CD14-positive monocyte (primary cell): ENCODE data around the gene UNC13C. TPM values are rescaled to one million over a fixed set of nuclear protein-coding genes. Genes with fewer than 3 reads are reported as not detected.
A peak's percentile ranks its signal among the peaks of the same experiment; 100 is the strongest.

ENCODE experiments used
- DNase-seq, 3 donors: peaks; one replicate each; pipeline ENCODE4 v3.0.0-alpha.2; 2011 to 2022
- H2AFZ ChIP-seq: 2 replicates; pipeline ENCODE4 v1.6.0; 2012; ENCODE audit warnings: mild to moderate bottlenecking, low read depth, low read length, inconsistent platforms; ENCODE audit not compliant: insufficient read depth, poor library complexity, severe bottlenecking
- H3K27ac ChIP-seq, 2 donors: 1 replicate in 1 of 2; 2 replicates in 1 of 2; pipeline ENCODE4 v1.5.1; 2012 to 2013; ENCODE audit warnings: low read length in 2 of 2, control low read depth in 1 of 2, inconsistent platforms in 1 of 2, low read depth in 1 of 2, mild to moderate bottlenecking in 1 of 2
- H3K27me3 ChIP-seq, 2 donors: one replicate each; pipeline versions ENCODE4 v1.6.0 to v1.6.1; 2011 to 2013; ENCODE audit warnings: low read length in 2 of 2; ENCODE audit not compliant: control insufficient read depth in 2 of 2, insufficient read depth in 2 of 2
- H3K36me3 ChIP-seq, 2 donors: replicated peaks in 1 of 2; 1 replicate in 1 of 2; 2 replicates in 1 of 2; pipeline versions ENCODE4 v1.5.1 to v1.6.1; 2012 to 2013; ENCODE audit warnings: low read length in 2 of 2, control low read depth in 1 of 2, inconsistent platforms in 1 of 2, mild to moderate bottlenecking in 1 of 2; ENCODE audit not compliant: insufficient read depth in 2 of 2, control insufficient read depth in 1 of 2
- H3K4me1 ChIP-seq, 2 donors: 1 replicate in 1 of 2; 2 replicates in 1 of 2; pipeline versions ENCODE4 v1.5.1 to v1.6.1; 2012 to 2013; ENCODE audit warnings: low read length in 2 of 2, control low read depth in 1 of 2, inconsistent platforms in 1 of 2, mild to moderate bottlenecking in 1 of 2, moderate library complexity in 1 of 2; ENCODE audit not compliant: insufficient read depth in 2 of 2, control insufficient read depth in 1 of 2
- H3K4me2 ChIP-seq: replicated peaks from 2 replicates; pipeline ENCODE3; 2012; ENCODE audit warnings: low read length, moderate library complexity, mild to moderate bottlenecking; ENCODE audit not compliant: poor library complexity, severe bottlenecking; ENCODE audit errors: extremely low read depth
- H3K4me3 ChIP-seq, 3 experiments: fragments of 200-600 bp in 1 of 3; sonication (generic) in 1 of 3; replicated peaks in 1 of 3; 1 replicate in 2 of 3; 2 replicates in 1 of 3; pipeline ENCODE4 v1.5.1; 2011 to 2013; ENCODE audit warnings: low read length in 3 of 3, mild to moderate bottlenecking in 3 of 3, control low read depth in 2 of 3, low read depth in 2 of 3, inconsistent platforms in 1 of 3, moderate library complexity in 1 of 3
- H3K79me2 ChIP-seq: 2 replicates; pipeline ENCODE4 v1.6.0; 2012; ENCODE audit warnings: mild to moderate bottlenecking, control low read depth, inconsistent platforms, low read length, moderate library complexity; ENCODE audit not compliant: insufficient read depth
- H3K9ac ChIP-seq: 2 replicates; pipeline ENCODE4 v1.6.0; 2017; ENCODE audit warnings: low read length, mild to moderate bottlenecking; ENCODE audit not compliant: insufficient read depth, poor library complexity, severe bottlenecking
- H3K9me3 ChIP-seq, 2 donors: replicated peaks in 1 of 2; 1 replicate in 1 of 2; 2 replicates in 1 of 2; pipeline versions ENCODE4 v1.5.1 to v1.6.1; 2012 to 2013; ENCODE audit warnings: low read length in 2 of 2, control low read depth in 1 of 2; ENCODE audit not compliant: control insufficient read depth in 1 of 2, insufficient read depth in 1 of 2
- H4K20me1 ChIP-seq: 2 replicates; pipeline ENCODE4 v1.6.0; 2012; ENCODE audit warnings: mild to moderate bottlenecking, low read length, control low read depth, moderate library complexity; ENCODE audit not compliant: insufficient read depth
- H3K27ac Mint-ChIP-seq, 7 donors: one replicate each; pipeline ENCODE4 v1.8.0; 2020; ENCODE audit warnings: mild to moderate bottlenecking in 7 of 7, mixed read lengths in 7 of 7, moderate library complexity in 6 of 7, inconsistent platforms in 2 of 7
- H3K27me3 Mint-ChIP-seq, 3 donors: one replicate each; pipeline ENCODE4 v1.8.0; 2021 to 2022; ENCODE audit warnings: low read depth in 3 of 3, mild to moderate bottlenecking in 3 of 3, mixed read lengths in 3 of 3, moderate library complexity in 3 of 3, inconsistent platforms in 1 of 3
- H3K36me3 Mint-ChIP-seq, 2 donors: one replicate each; pipeline ENCODE4 v1.8.0; 2020; ENCODE audit warnings: mixed read lengths in 2 of 2, inconsistent platforms in 1 of 2, mild to moderate bottlenecking in 1 of 2
- H3K4me1 Mint-ChIP-seq: one replicate; pipeline ENCODE4 v1.8.0; 2020; ENCODE audit warnings: mild to moderate bottlenecking, mixed read lengths
- H3K4me3 Mint-ChIP-seq, 2 donors: one replicate each; pipeline ENCODE4 v1.8.0; 2020; ENCODE audit warnings: mild to moderate bottlenecking in 2 of 2, mixed read lengths in 2 of 2, moderate library complexity in 1 of 2
- H3K9me3 Mint-ChIP-seq, 7 donors: one replicate each; pipeline ENCODE4 v1.8.0; 2020 to 2022; ENCODE audit warnings: mixed read lengths in 7 of 7, mild to moderate bottlenecking in 6 of 7, moderate library complexity in 6 of 7, inconsistent platforms in 2 of 7
- WGBS: methylation state at CpG from one replicate; pipeline ENCODE4 v1.1.5; 2013; ENCODE audit warnings: missing lambda C conversion rate; ENCODE audit not compliant: insufficient coverage; 5-methylcytosine and 5-hydroxymethylcytosine counted together
- intact Hi-C, 2 donors: fragments of 100-400 bp; cut with micrococcal nuclease; formaldehyde crosslinking; loops; one replicate each; pipeline versions ENCODE4 v1.15.0 to v1.15.1; 2023
- polyA plus RNA-seq, 3 donors: library from polyadenylated mRNA; depleted of rRNA in 1 of 3; unstranded in 2 of 3; stranded (reverse) in 1 of 3; fragments of 300-500 nt in 2 of 3; fragments of >200 nt in 1 of 3; fragmentation: Illumina TruSeq in 2 of 3; gene quantifications; 1 replicate in 2 of 3; 2 replicates in 1 of 3; pipeline ENCODE4 v1.2.3, GENCODE V29; 2012 to 2021
- TF ChIP-seq, protein P1 (sequence below): fragments of 200-600 bp; IDR thresholded peaks from one replicate; pipeline ENCODE4 v1.8.0; 2022; ENCODE audit warnings: antibody characterized with exemption, mild to moderate bottlenecking

The UNC13C gene
- polyA plus RNA-seq, 3 donors: not detected

DNA sequence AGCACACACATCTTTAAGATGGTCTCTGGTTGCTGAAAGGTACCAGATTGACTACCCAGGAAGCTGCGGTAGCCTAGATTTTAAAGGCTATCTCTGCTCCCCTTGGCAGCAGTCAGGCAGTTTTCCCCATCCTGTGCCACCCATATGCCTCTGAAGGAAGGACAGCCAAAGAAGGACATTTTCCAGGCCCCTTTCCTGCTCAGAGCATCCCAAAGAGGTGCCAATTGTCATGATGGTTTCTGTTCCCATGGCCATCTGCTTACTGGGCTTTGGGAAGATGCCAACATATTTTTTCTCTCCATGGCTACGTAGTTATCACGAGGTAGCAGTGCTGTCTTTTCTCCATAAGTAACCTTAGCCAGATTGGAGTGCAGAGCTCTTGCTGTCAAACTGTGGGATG is 39.7 kb downstream of the UNC13C start:
- H3K9ac ChIP-seq: no peak overlapping the region
- H3K4me3 Mint-ChIP-seq: no peak overlapping the region
- no peaks in the 10 kb centered on the region for H3K79me2 ChIP-seq
- peaks cover 0 to 10% (median 6%) of the 10 kb centered on the region in 7 donors for H3K9me3 Mint-ChIP-seq
- H2AFZ ChIP-seq: no peak overlapping the region
- no peaks in the 10 kb centered on the region for H3K36me3 Mint-ChIP-seq
- H3K27ac Mint-ChIP-seq: peak overlapping the region in 1 of 7 donors; percentile 60
- no peaks in the 10 kb centered on the region for H3K27me3 ChIP-seq
- intact Hi-C loops: no loop called here
- no peak for DNase-seq
- H3K36me3 ChIP-seq: no peaks in the 10 kb centered on the region
- no peaks in the 10 kb centered on the region for H3K4me1 Mint-ChIP-seq
- peaks cover 1 to 2% (median 1%) of the 10 kb centered on the region in 3 donors for H3K27me3 Mint-ChIP-seq
- TF ChIP-seq, protein P1, sequence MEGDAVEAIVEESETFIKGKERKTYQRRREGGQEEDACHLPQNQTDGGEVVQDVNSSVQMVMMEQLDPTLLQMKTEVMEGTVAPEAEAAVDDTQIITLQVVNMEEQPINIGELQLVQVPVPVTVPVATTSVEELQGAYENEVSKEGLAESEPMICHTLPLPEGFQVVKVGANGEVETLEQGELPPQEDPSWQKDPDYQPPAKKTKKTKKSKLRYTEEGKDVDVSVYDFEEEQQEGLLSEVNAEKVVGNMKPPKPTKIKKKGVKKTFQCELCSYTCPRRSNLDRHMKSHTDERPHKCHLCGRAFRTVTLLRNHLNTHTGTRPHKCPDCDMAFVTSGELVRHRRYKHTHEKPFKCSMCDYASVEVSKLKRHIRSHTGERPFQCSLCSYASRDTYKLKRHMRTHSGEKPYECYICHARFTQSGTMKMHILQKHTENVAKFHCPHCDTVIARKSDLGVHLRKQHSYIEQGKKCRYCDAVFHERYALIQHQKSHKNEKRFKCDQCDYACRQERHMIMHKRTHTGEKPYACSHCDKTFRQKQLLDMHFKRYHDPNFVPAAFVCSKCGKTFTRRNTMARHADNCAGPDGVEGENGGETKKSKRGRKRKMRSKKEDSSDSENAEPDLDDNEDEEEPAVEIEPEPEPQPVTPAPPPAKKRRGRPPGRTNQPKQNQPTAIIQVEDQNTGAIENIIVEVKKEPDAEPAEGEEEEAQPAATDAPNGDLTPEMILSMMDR: no peak
- H3K4me1 ChIP-seq: no peaks in the 10 kb centered on the region
- no peak overlapping the region for H3K4me3 ChIP-seq
- H3K9me3 ChIP-seq: peaks cover 3 to 17% of the 10 kb centered on the region in 2 donors
- H4K20me1 ChIP-seq: no peaks in the 10 kb centered on the region
- H3K4me2 ChIP-seq: no peak overlapping the region
- no peak overlapping the region for H3K27ac ChIP-seq
- 83% methylated on average over 1 of the region's 3 CpGs for WGBS

DNA sequence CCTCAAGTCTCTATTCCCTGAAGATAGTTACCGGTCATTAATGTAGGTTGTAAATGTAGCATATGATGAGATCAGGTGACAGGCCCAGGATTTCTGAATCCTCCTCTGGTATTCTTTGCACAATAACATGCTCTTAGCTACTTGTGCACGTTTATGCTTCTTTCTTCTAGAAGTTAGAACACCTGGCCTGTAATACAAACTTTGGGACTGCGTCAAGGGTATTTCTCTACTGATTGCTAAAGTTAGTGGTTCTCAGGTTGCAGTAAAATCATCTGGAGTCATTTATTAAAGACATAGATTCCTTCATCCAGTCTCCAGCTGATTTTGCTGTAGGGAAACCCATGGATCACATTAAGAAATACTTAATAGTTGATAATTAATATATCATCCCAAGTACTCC is 48.0 kb downstream of the UNC13C start:
- DNase-seq: no peak
- H3K27me3 Mint-ChIP-seq: peaks cover 0 to 2% (median 0%) of the 10 kb centered on the region in 3 donors
- H3K4me3 Mint-ChIP-seq: no peak overlapping the region
- Histone ChIP-seq H3K4me3 (no peak overlapping the region), H3K9ac (no peak overlapping the region), H3K9me3 (peaks cover 14 to 21% of the 10 kb centered on the region in 2 donors), H3K79me2 (no peaks in the 10 kb centered on the region), H4K20me1 (no peaks in the 10 kb centered on the region), H3K4me1 (no peaks in the 10 kb centered on the region), H2AFZ (no peak overlapping the region), H3K36me3 (no peaks in the 10 kb centered on the region), H3K4me2 (no peak overlapping the region), H3K27me3 (no peaks in the 10 kb centered on the region), H3K27ac (no peak overlapping the region)
- H3K36me3 Mint-ChIP-seq: no peaks in the 10 kb centered on the region
- peaks cover 2 to 15% (median 13%) of the 10 kb centered on the region in 7 donors for H3K9me3 Mint-ChIP-seq
- 92% methylated on average over 2 of the region's 3 CpGs for WGBS
- H3K4me1 Mint-ChIP-seq: no peaks in the 10 kb centered on the region
- TF ChIP-seq, protein P1: no peak
- no peak overlapping the region for H3K27ac Mint-ChIP-seq
- intact Hi-C loops: no loop called here
